Measurements from ENCODE around the gene DLX4. TPM values are rescaled to one million over a fixed set of nuclear protein-coding genes. Genes with fewer than 3 reads are reported as not detected.

The DLX4 gene
- total RNA-seq, 1 donor from 2014 or later = not detected

DNA sequence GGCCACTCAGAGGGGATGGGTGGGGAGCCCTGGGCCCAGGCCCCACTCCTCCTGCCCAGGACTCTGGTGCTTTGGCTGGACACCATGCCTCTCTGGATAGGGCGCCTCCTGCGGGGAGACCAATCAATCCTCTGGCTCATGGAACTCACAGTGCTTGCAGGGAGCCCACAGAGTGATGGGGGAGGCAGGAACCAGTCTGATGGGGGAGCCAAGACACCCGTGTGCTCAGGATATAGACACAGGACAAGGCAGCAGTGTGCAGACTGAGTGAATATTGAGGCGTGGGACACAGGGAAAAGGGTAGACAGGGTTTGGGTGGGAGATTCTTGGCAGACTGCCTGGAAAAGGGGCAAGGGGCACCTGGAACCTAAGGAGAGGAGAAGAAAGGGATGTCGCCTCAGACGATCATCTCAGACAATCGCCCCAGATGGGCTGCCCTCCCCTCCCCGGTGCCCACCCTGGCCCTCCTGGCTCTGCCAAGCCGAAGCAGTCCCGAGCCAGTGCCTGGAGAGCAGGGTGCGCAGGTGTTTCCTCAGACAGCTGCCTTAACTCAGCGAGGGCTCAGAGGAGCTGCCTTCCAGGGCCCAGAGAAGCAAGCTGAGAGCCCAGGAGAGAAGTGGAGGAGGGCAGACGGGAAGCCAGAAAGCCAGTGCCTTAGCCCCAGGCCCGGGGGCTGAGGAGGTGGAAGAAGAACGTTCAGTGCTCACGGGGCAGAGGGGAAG lies 37.4 kb upstream of the DLX4 start:
- Histone ChIP-seq H3K4me3 (no peak overlapping the region), H3K9me3 (no peaks in the 10 kb centered on the region), H3K36me3 (no peaks in the 10 kb centered on the region), H3K27ac (no peak overlapping the region), H3K4me1 (no peaks in the 10 kb centered on the region), H3K27me3 (no peaks in the 10 kb centered on the region)
- intact Hi-C loops (cut with DNase I) = no loop called here
- DNase-seq (ENCODE audit: low spot score in 2 of 2) = no peak
- TF ChIP-seq, protein P1, sequence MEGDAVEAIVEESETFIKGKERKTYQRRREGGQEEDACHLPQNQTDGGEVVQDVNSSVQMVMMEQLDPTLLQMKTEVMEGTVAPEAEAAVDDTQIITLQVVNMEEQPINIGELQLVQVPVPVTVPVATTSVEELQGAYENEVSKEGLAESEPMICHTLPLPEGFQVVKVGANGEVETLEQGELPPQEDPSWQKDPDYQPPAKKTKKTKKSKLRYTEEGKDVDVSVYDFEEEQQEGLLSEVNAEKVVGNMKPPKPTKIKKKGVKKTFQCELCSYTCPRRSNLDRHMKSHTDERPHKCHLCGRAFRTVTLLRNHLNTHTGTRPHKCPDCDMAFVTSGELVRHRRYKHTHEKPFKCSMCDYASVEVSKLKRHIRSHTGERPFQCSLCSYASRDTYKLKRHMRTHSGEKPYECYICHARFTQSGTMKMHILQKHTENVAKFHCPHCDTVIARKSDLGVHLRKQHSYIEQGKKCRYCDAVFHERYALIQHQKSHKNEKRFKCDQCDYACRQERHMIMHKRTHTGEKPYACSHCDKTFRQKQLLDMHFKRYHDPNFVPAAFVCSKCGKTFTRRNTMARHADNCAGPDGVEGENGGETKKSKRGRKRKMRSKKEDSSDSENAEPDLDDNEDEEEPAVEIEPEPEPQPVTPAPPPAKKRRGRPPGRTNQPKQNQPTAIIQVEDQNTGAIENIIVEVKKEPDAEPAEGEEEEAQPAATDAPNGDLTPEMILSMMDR (IDR thresholded peaks at IDR 0.05) = no peak

DNA sequence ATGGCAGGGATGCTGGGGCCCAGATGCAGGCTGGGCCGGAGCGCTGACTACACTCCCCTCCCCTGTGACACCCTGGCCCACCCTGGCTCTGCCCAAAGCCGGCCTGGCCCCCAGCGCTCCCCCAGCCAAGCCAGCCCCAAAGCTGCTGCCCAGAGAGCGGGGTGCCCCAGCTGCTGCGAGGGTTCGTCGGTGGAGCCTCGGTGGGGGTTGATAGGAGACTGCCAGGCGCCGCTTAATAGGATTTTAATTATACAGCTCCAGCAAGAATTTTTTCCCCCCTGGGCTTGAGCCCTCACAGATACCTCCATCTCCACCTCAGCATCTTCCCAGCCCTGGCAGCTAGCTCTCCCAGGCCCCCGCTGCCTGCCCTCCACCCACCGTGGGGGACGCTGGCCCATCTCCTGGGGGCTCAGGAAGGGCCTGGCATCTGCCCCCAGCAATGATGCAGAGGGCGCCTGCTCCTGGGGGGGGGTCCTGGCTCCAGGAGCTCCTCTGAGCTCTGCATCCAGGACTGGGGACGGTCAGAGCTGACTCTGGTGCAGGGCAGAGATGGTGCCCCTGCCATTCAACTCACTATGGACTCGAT lies 36.8 kb upstream of the DLX4 start:
- Histone ChIP-seq H3K27me3 (no peaks in the 10 kb centered on the region), H3K27ac (no peak overlapping the region), H3K36me3 (no peaks in the 10 kb centered on the region), H3K9me3 (no peaks in the 10 kb centered on the region), H3K4me3 (no peak overlapping the region), H3K4me1 (no peaks in the 10 kb centered on the region)
- intact Hi-C loops (cut with DNase I) = no loop called here
- TF ChIP-seq, protein P1 (IDR thresholded peaks at IDR 0.05) = no peak
- no peak for DNase-seq (ENCODE audit: low spot score in 2 of 2)

DNA sequence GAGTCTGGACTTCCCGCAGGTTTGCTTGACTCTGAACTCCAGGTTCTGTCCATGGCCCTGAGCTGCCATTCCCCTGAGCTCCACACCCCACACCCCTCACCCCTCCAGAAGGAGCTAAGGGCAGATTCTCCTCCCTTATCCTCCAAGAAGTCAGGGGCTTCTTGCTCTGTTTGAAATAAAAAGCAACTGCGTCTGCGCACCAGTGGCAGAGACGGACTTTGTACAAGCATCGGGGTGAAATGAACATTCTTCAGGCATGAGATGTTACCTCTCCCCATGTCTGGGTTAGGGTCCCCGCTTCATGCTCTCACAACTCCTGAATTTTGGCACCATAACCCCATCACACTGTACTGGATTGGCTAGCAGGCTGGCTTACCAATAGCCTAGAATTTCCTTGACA lies 36.1 kb upstream of the DLX4 start:
- no peaks in the 10 kb centered on the region for H3K9me3 ChIP-seq
- H3K4me3 ChIP-seq = no peak overlapping the region
- TF ChIP-seq, protein P1 (IDR thresholded peaks at IDR 0.05) = no peak
- intact Hi-C loops (cut with DNase I) = no loop called here
- H3K27me3 ChIP-seq = no peaks in the 10 kb centered on the region
- no peaks in the 10 kb centered on the region for H3K36me3 ChIP-seq
- no peaks in the 10 kb centered on the region for H3K4me1 ChIP-seq
- no peak overlapping the region for H3K27ac ChIP-seq
- DNase-seq (ENCODE audit: low spot score in 2 of 2) = no peak

DNA sequence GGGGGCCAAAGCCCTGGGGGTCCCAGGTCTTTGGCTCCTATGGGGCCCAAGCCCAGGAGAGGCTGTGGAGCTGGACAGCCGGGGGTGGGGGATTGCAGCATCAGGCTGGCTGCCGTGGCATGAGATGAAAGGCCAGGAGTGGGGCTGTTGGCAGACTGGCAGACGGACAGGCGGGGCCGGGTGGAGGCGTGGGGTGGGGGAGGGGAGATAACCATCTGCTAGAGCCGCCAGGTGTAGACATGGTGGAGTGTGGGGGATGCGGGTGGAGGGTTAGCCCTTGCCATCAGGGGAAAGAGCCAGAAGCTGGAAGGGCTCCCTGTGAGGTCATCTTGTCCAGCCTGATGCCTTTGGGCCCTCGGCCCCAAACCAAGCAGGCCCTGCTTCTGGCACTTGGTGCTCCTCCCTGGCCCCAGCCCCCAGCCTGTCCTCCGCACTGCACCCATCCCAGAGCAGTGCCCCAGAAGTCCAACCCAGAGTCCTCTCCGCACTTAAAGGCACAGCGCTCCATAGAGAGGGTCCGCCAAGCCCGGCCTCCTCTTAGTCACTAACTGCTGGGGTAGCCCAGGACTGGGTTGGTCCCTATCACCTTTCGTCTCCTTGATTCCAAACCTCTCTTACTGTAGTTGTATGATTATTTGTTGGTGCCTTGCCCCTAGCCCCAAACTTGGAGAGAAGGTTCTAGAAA lies 33.3 kb upstream of the DLX4 start:
- Histone ChIP-seq H3K4me3 (no peak overlapping the region), H3K9me3 (no peaks in the 10 kb centered on the region), H3K36me3 (no peaks in the 10 kb centered on the region), H3K27ac (no peak overlapping the region), H3K27me3 (no peaks in the 10 kb centered on the region), H3K4me1 (no peaks in the 10 kb centered on the region)
- DNase-seq (ENCODE audit: low spot score in 2 of 2) = no peak
- intact Hi-C loops (cut with DNase I) = no loop called here
- TF ChIP-seq, protein P1 (IDR thresholded peaks at IDR 0.05) = no peak

DNA sequence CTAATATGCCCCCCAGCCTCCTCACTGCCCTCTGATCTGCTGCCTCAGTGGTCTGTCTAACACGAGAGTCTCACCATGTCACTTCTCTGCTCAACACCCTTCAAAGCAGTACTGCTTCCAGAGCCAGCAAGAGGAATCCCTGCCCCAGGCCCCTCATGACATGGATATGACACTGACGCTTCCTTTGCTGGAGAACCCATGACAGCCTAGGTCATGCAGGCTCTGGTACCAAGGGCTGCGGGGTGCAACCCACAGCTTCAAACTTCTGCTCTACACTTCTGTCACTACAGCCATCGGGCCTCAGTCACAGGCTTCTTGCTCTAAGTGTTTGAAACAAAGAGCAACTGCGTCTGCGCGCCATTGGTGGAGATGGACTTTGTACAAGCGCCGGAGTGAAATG lies 32.6 kb upstream of the DLX4 start:
- H3K4me3 ChIP-seq = no peak overlapping the region
- TF ChIP-seq, protein P1 (IDR thresholded peaks at IDR 0.05) = no peak
- no peak overlapping the region for H3K27ac ChIP-seq
- DNase-seq (ENCODE audit: low spot score in 2 of 2) = no peak
- intact Hi-C loops (cut with DNase I) = no loop called here
- H3K9me3 ChIP-seq = no peaks in the 10 kb centered on the region
- H3K27me3 ChIP-seq = no peaks in the 10 kb centered on the region
- no peaks in the 10 kb centered on the region for H3K36me3 ChIP-seq
- no peaks in the 10 kb centered on the region for H3K4me1 ChIP-seq

Data from ascending aorta (tissue), 2 donors.